DMS 273 (cell line): ENCODE results near the gene GPX6.
A peak's percentile ranks its signal among the peaks of the same experiment; 100 is the strongest.
"Not testable (repeated sequence)": the region's sequence is repeated elsewhere in the genome, so short reads cannot be mapped to it uniquely, and the experiment has no call there.

Experiments used
- DNase-seq: peaks from one replicate; lab custom pipeline; 2025; ENCODE audit not compliant: unreplicated experiment; lab: John Stamatoyannopoulos, UW

Gene GPX6

GRCh38 chr6:28486533-28486932 lies 29.1 kb downstream of the GPX6 start:
- DNase-seq = no peak

GRCh38 chr6:28485482-28485881 lies 30.1 kb downstream of the GPX6 start:
- no peak for DNase-seq

- DNase-seq = no peak
Measured at GRCh38 chr6:28480253-28480932, 35.2 kb downstream of the GPX6 start.

GRCh38 chr6:28478518-28478917 lies 37.1 kb downstream of the GPX6 start:
- DNase-seq = peak; percentile 50

- DNase-seq = peak; percentile 93
Measured at GRCh38 chr6:28474441-28475219, 41.0 kb downstream of the GPX6 start.

GRCh38 chr6:28469153-28469745 lies 46.3 kb downstream of the GPX6 start:
- not testable (repeated sequence) for DNase-seq

GRCh38 chr6:28468056-28468455 lies 47.5 kb downstream of the GPX6 start:
- DNase-seq = no peak

- DNase-seq = no peak
Measured at GRCh38 chr6:28462401-28462800, 53.2 kb downstream of the GPX6 start.

GRCh38 chr6:28458568-28458967 lies 57.0 kb downstream of the GPX6 start:
- no peak for DNase-seq
